A673 (cell line): ENCODE results near the gene RAC2. TPM values are rescaled to one million over a fixed set of nuclear protein-coding genes. Genes with fewer than 3 reads are reported as not detected.

ENCODE experiments used
- BruUV-seq: library from RNA; stranded (reverse); fragments of 400-500 nt; replicated peaks from 2 replicates; lab custom pipeline; 2021; lab: Mats Ljungman, UMichigan
- CTCF ChIA-PET: fragments of 300-600 bp; sonication (Branson Sonifier 250); formaldehyde crosslinking; loops from one replicate; lab custom pipeline; 2022; ENCODE audit warnings: antibody characterized with exemption; lab: Charles Lee
- POLR2A ChIA-PET: fragments of 300-600 bp; sonication (Branson Sonifier 250); formaldehyde crosslinking; loops from one replicate; lab custom pipeline; 2022; ENCODE audit warnings: antibody characterized with exemption; ENCODE audit not compliant: low non-redundant PET; lab: Charles Lee
- DNase-seq: peaks from one replicate; pipeline ENCODE4 v3.0.0-alpha.2; 2015; ENCODE audit warnings: low spot score
- H3K27ac ChIP-seq: fragments of 200-600 bp; sonication (generic); 2 replicates; pipeline ENCODE4 v1.5.1; 2016; ENCODE audit warnings: mixed run types, low read depth, mild to moderate bottlenecking, mixed read lengths, antibody characterized with exemption, low read length; ENCODE audit not compliant: poor library complexity, severe bottlenecking
- H3K27me3 ChIP-seq: fragments of 200-600 bp; sonication (generic); replicated peaks from 2 replicates; pipeline ENCODE4 v1.6.1; 2017; ENCODE audit warnings: mixed run types, low read depth, mild to moderate bottlenecking, mixed read lengths, antibody characterized with exemption, low read length; ENCODE audit not compliant: insufficient read depth, poor library complexity
- H3K36me3 ChIP-seq: fragments of 200-600 bp; sonication (generic); 2 replicates; pipeline ENCODE4 v1.6.1; 2016; ENCODE audit warnings: mixed run types, mild to moderate bottlenecking, mixed read lengths, antibody characterized with exemption, low read length; ENCODE audit not compliant: insufficient read depth, poor library complexity, severe bottlenecking
- H3K4me1 ChIP-seq: fragments of 200-600 bp; sonication (generic); 2 replicates; pipeline ENCODE4 v1.6.1; 2017; ENCODE audit warnings: mixed run types, mild to moderate bottlenecking, mixed read lengths, antibody characterized with exemption, low read length; ENCODE audit not compliant: insufficient read depth, poor library complexity, severe bottlenecking
- H3K4me3 ChIP-seq: fragments of 200-600 bp; sonication (generic); 2 replicates; pipeline ENCODE4 v1.5.1; 2016; ENCODE audit warnings: low read depth, mixed run types, mild to moderate bottlenecking, mixed read lengths, low read length; ENCODE audit not compliant: poor library complexity, severe bottlenecking
- H3K9me3 ChIP-seq: fragments of 200-600 bp; sonication (generic); 2 replicates; pipeline ENCODE4 v1.6.1; 2016; ENCODE audit warnings: mixed run types, low read depth, mild to moderate bottlenecking, mixed read lengths, antibody characterized with exemption, low read length; ENCODE audit not compliant: poor library complexity, severe bottlenecking
- EZH2 ChIP-seq: fragments of 200-600 bp; sonication (generic); IDR thresholded peaks from 2 replicates; pipeline ENCODE4 v1.6.1; 2017; ENCODE audit warnings: borderline replicate concordance, low read depth, mild to moderate bottlenecking, mixed read lengths, antibody characterized with exemption, low read length; ENCODE audit not compliant: poor library complexity, severe bottlenecking
- intact Hi-C: fragments of 100-400 bp; cut with micrococcal nuclease; formaldehyde crosslinking; loops from one replicate; pipeline ENCODE4 v1.10.0; 2022; ENCODE audit not compliant: unreplicated experiment
- total RNA-seq: library from RNA; stranded (reverse); gene quantifications from 2 replicates; pipeline ENCODE4 v1.2.3, GENCODE V29; 2021
- TF ChIP-seq, protein P1 (sequence below): fragments of 300-800, 200-600 bp; sonication (generic); conservative IDR thresholded peaks from 2 replicates; pipeline ENCODE4 v1.5.1; 2017; ENCODE audit warnings: low read depth, mild to moderate bottlenecking, antibody characterized with exemption, low read length, moderate library complexity, mixed read lengths

Gene RAC2
- total RNA-seq, 1 experiment from 2014 or later, result 4.0 TPM

- CTCF ChIA-PET, result no interaction called here
- Histone ChIP-seq H3K36me3 (no peaks in the 10 kb centered on the region), H3K9me3 (no peaks in the 10 kb centered on the region), H3K27me3 (no peaks in the 10 kb centered on the region), H3K27ac (no peak overlapping the region), H3K4me3 (no peak overlapping the region), H3K4me1 (no peaks in the 10 kb centered on the region)
- DNase-seq, result no peak
- intact Hi-C loops, result no loop called here
- BruUV-seq, result no TSS peak
- POLR2A ChIA-PET, result no interaction called here
- TF ChIP-seq, protein P1, sequence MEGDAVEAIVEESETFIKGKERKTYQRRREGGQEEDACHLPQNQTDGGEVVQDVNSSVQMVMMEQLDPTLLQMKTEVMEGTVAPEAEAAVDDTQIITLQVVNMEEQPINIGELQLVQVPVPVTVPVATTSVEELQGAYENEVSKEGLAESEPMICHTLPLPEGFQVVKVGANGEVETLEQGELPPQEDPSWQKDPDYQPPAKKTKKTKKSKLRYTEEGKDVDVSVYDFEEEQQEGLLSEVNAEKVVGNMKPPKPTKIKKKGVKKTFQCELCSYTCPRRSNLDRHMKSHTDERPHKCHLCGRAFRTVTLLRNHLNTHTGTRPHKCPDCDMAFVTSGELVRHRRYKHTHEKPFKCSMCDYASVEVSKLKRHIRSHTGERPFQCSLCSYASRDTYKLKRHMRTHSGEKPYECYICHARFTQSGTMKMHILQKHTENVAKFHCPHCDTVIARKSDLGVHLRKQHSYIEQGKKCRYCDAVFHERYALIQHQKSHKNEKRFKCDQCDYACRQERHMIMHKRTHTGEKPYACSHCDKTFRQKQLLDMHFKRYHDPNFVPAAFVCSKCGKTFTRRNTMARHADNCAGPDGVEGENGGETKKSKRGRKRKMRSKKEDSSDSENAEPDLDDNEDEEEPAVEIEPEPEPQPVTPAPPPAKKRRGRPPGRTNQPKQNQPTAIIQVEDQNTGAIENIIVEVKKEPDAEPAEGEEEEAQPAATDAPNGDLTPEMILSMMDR, result no peak
Observed at GRCh38 chr22:37218771-37219411, 25.2 kb downstream of the RAC2 start.

DNA sequence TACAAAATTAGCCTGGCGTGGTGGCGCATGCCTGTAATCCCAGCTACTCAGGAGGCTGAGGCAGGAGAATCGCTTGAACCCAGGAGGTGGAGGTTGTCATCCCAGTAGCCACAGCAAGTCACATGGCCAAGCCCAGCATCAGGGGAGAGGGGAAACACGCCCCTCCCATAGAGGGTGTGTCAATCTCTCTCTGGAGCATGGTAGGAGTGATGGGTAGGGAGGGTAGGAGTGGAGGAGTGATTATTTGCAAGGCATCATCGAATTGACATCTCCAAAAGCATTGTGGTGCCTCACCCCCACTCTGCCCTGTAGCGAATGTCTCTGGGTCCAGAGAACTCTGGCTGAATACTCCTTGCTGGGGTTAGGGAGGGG is 25.7 kb downstream of the RAC2 start:
- Histone ChIP-seq H3K9me3 (no peaks in the 10 kb centered on the region), H3K27me3 (no peaks in the 10 kb centered on the region), H3K4me3 (no peak overlapping the region), H3K36me3 (no peaks in the 10 kb centered on the region), H3K4me1 (no peaks in the 10 kb centered on the region), H3K27ac (no peak overlapping the region)
- BruUV-seq, result no TSS peak
- DNase-seq, result no peak
- POLR2A ChIA-PET, result no interaction called here
- CTCF ChIA-PET, result no interaction called here
- TF ChIP-seq, protein P1, result no peak
- no peak for TF ChIP-seq EZH2
- intact Hi-C loops, result no loop called here

GRCh38 chr22:37215890-37216289 is 28.2 kb downstream of the RAC2 start:
- Histone ChIP-seq H3K36me3 (no peaks in the 10 kb centered on the region), H3K4me1 (no peaks in the 10 kb centered on the region), H3K9me3 (no peaks in the 10 kb centered on the region), H3K27me3 (no peaks in the 10 kb centered on the region), H3K4me3 (no peak overlapping the region), H3K27ac (no peak overlapping the region)
- POLR2A ChIA-PET, result no interaction called here
- TF ChIP-seq, protein P1, result no peak
- TF ChIP-seq EZH2, result no peak
- CTCF ChIA-PET, result interaction anchor here (0.5 kb wide), 1 partner anchor 1281 kb away, joined by 6 read pairs; no protein-coding TSS in a partner anchor
- DNase-seq, result no peak
- intact Hi-C loops, result no loop called here
- BruUV-seq, result no TSS peak
